ENCODE data around the gene NFS1. TPM values are rescaled to one million over a fixed set of nuclear protein-coding genes. Genes with fewer than 3 reads are reported as not detected.

The NFS1 gene
- 19.5 and 19.9 TPM in 2 replicates for total RNA-seq

DNA sequence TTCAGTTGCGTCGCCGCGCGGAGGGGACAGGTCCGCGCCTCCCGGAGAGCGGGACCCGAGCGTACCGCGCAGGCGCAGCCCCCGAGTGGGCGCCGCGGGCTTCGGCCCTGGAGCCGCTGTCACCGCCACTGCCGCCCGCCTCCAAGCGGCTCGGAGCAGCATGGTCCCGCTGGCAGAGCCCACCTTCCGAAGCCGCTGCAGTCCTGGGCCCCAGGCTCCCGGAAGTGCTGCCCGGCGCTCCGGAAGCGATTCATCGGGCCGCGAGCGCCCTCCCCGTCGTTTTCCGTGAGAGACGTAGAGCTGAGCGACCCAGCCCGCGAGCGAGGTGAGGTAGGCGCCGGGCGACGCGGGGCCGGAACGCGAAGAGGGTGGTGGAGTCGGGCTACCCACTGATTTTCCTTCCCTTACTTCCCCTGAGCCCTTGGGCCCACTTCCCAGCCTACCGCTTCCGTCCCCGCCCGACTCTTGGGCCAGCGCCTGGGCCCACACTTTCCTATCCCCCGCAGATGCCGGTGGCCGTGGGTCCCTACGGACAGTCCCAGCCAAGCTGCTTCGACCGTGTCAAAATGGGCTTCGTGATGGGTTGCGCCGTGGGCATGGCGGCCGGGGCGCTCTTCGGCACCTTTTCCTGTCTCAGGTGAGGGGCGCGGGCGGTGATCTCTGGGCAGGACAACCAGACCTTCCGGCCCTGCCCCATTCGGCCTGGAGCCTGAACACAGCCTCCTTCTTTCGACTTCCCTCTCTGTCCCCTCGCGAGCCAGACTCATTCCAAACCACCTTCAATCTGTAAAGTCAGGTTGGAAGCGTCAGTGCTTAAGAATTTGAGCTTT lies at the start of gene NFS1, which contains the start of gene ROMO1:
Gene NFS1 (minus strand): TSS at position 226 of the 830 bp plus-strand sequence. CDS start 64 bp downstream, at position 162.
Gene ROMO1 (plus strand): TSS at position 279 of the 830 bp plus-strand sequence. CDS start 228 bp downstream, at position 507.

DNA sequence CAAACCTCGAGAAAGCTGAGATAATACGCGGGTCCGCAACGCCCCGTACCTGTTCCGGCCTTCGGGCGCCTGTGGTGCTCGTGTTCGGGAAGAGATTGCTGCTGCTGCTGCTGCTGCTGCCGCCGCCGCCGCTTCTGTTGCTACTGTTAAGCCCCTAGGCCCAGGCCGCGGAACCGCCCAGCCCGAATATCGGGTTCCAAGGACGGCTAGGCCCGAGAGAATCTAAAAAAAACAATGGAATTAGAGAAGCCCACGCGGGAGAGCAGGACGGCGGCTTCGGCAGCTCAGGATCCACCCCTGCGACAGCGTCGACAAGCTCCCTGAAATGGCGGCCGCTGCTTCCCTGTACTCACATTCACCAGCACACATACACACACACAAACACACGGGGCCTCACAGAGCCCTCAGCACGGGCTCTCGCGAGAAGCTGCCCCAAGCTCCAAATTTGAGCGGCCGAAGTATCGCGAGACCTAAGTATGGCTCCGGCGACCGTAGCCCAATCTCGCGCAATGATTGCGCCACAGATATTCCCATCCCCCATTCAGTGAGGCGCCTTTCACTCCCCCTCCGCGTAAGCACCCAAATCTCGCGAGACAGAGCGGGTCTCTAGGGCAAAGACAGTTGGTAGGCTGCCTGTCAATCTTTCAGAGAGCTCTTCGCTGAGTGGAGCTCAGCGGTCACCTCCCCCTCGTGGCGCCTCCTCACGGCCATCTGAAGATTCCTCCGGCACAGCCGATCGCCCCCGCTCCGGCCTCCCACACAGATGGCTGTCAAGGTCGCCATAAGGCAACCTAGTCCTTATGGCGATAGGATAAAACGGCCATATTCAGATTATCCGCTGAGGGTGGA lies 43.0 kb upstream of the NFS1 start, which contains the start of gene RBM39:
Gene RBM39 (minus strand): TSS at position 369 of the 849 bp plus-strand sequence. CDS start 1,386 bp downstream, outside the sequence.

DNA sequence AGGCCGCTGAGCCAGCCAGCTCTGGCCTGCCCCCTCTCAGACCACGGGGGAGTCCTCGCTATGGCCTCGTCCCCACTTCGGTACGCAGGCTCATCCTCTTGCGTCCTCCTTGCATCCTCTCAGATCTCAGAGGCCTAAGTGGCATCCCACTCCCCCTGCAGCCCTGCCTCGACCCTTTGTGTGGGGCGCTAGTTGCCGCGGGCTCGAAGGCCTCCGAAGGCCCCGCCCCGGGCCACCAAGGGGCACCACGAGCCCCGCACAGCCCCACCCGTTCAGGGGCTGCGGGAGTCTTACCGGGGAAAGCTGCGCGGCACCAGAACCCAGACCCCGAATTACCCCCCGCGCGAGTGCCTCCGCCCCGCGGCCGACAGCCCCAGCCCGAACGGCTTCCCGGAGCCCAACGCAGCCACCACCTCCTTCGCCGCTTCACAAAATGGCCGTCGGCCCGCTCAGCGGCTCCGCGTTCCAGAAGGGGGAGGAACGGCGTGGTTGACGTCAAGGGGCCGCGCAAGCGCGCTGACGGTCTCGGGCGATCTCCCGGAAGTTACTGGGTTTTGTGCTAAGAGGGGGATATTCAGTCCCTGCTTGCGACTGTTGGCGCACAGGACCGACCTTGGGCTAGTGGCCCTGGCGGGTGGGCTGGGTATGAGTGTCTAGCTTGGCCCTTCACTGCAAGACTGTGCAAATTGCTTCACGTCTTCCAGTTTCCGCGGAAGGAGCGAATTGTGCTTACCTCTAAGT lies 34.5 kb downstream of the NFS1 start, which contains the start of the genes CPNE1 and RBM12:
Gene CPNE1 (minus strand): TSS at position 435 of the 741 bp plus-strand sequence. CDS start 31,977 bp downstream, outside the sequence.
Gene RBM12 (minus strand): TSS at position 435 of the 741 bp plus-strand sequence. CDS start 9,578 bp downstream, outside the sequence.

Other genes with a start within 250 kb of the NFS1 start
- gene CEP250, start 243.8 kb downstream of the NFS1 start, total RNA-seq: 14.0 and 39.8 TPM in 2 replicates
- not detected in 2 replicates for gene C20orf173, start 169.7 kb downstream of the NFS1 start, total RNA-seq
- 244 and 340 TPM in 2 replicates for gene ERGIC3, start 157.3 kb downstream of the NFS1 start, total RNA-seq
- gene SPAG4, start 83.5 kb downstream of the NFS1 start, total RNA-seq: 11.2 and 23.4 TPM in 2 replicates
- 109 and 146 TPM in 2 replicates for gene CPNE1, start 34.5 kb downstream of the NFS1 start, total RNA-seq
- 53.6 and 58.7 TPM in 2 replicates for gene RBM12, start 34.5 kb downstream of the NFS1 start, total RNA-seq
- 164 and 382 TPM in 2 replicates for gene ROMO1, start 53 bp upstream of the NFS1 start, total RNA-seq
- 252 and 284 TPM in 2 replicates for gene RBM39, start 42.9 kb upstream of the NFS1 start, total RNA-seq
- 25.3 and 25.7 TPM in 2 replicates for gene PHF20, start 72.7 kb upstream of the NFS1 start, total RNA-seq